Lung (tissue), 11 donors: ENCODE measurements around the gene SMIM45.

ENCODE experiments used
- ATAC-seq: fragments of 200-7000 bp; cut with Tn5 transposase; one replicate; pipeline ENCODE4 v1.9.1; 2020; ENCODE audit warnings: moderate number of reproducible peaks; ENCODE audit not compliant: insufficient read depth, low FRiP score
- DNase-seq, 3 donors: peaks; one replicate each; pipeline ENCODE4 v3.0.0-alpha.2; 2013 to 2017
- H3K27ac ChIP-seq, 2 donors: one replicate each; pipeline ENCODE4 v1.5.1; 2013; ENCODE audit warnings: mild to moderate bottlenecking in 2 of 2, moderate library complexity in 2 of 2, control low read depth in 1 of 2, inconsistent platforms in 1 of 2, low read depth in 1 of 2, low read length in 1 of 2
- H3K27me3 ChIP-seq, 3 donors: one replicate each; pipeline ENCODE4 v1.5.1; 2013; ENCODE audit warnings: low read length in 2 of 3; ENCODE audit not compliant: control insufficient read depth in 3 of 3, insufficient read depth in 3 of 3
- H3K36me3 ChIP-seq, 4 donors: one replicate each; pipeline ENCODE4 v1.5.1; 2013; ENCODE audit warnings: low read length in 4 of 4, mild to moderate bottlenecking in 1 of 4, moderate library complexity in 1 of 4; ENCODE audit not compliant: control insufficient read depth in 4 of 4, insufficient read depth in 4 of 4
- H3K4me1 ChIP-seq, 5 donors: one replicate each; pipeline ENCODE4 v1.5.1; 2013; ENCODE audit warnings: low read length in 5 of 5, mild to moderate bottlenecking in 2 of 5, moderate library complexity in 1 of 5; ENCODE audit not compliant: control insufficient read depth in 5 of 5, insufficient read depth in 5 of 5
- H3K4me3 ChIP-seq: one replicate; pipeline ENCODE4 v1.5.1; 2013; ENCODE audit warnings: mild to moderate bottlenecking, control low read depth, moderate library complexity
- H3K9ac ChIP-seq, 2 donors: one replicate each; pipeline ENCODE4 v1.5.1; 2013; ENCODE audit warnings: low read length in 2 of 2, control low read depth in 1 of 2; ENCODE audit not compliant: insufficient read depth in 1 of 2
- H3K9me3 ChIP-seq, 4 donors: one replicate each; pipeline ENCODE4 v1.5.1; 2013; ENCODE audit warnings: low read length in 3 of 4, mild to moderate bottlenecking in 1 of 4, moderate library complexity in 1 of 4; ENCODE audit not compliant: control insufficient read depth in 4 of 4, insufficient read depth in 3 of 4
- CTCF ChIP-seq: IDR thresholded peaks from 2 replicates; pipeline ENCODE4 v1.5.1; 2012; ENCODE audit warnings: mild to moderate bottlenecking; ENCODE audit errors: control extremely low read depth, extremely low read depth
- WGBS, 2 donors: extraction: QIAGEN DNeasy Blood & Tissue Kit; methylation state at CpG; one replicate each; pipeline ENCODE4 v1.1.7; 2013; 5-methylcytosine and 5-hydroxymethylcytosine counted together
- donor health status: control.
- donor health status: control.
- donor health status: Bipolar disorder and iron deficiency.
- donor health status: healthy.
- donor health status: DM: yes; HTN: yes; CAD: no.

SMIM45 gene

GRCh38 chr22:41925783-41926460 lies 26.0 kb upstream of the SMIM45 start:
- H3K4me1 ChIP-seq, result peaks cover 0 to 6% (median 0%) of the 10 kb centered on the region in 5 donors
- 4 to 5% methylated on average over 36 to 46 of the region's 48 CpGs for WGBS, 2 donors
- DNase-seq, result peak in 2 of 3 donors; percentile 37 to 61
- TF ChIP-seq CTCF, result peak; percentile 62
- no peak overlapping the region for H3K27ac ChIP-seq
- peak; percentile 71 for ATAC-seq
- H3K9ac ChIP-seq, result no peak overlapping the region
- H3K27me3 ChIP-seq, result peaks cover 5 to 27% (median 22%) of the 10 kb centered on the region in 3 donors
- peak overlapping the region; percentile 10 for H3K4me3 ChIP-seq
- H3K36me3 ChIP-seq, result no peaks in the 10 kb centered on the region
- H3K9me3 ChIP-seq, result no peaks in the 10 kb centered on the region

- DNase-seq (no peak), ATAC-seq (no peak)
- Histone ChIP-seq H3K4me3 (no peak overlapping the region), H3K4me1 (peaks cover 0 to 6% (median 0%) of the 10 kb centered on the region in 5 donors), H3K27me3 (peaks cover 5 to 26% (median 22%) of the 10 kb centered on the region in 3 donors), H3K36me3 (no peaks in the 10 kb centered on the region), H3K27ac (no peak overlapping the region), H3K9ac (no peak overlapping the region), H3K9me3 (no peaks in the 10 kb centered on the region)
- 77 to 85% methylated on average over 6 of the region's 6 CpGs for WGBS, 2 donors
- TF ChIP-seq CTCF, result no peak
Measured at GRCh38 chr22:41927813-41928212, 24.1 kb upstream of the SMIM45 start.

GRCh38 chr22:41928593-41929417 lies 23.1 kb upstream of the SMIM45 start:
- DNase-seq (no peak), ATAC-seq (no peak)
- TF ChIP-seq CTCF, result no peak
- Histone ChIP-seq H3K4me1 (peaks cover 0 to 6% (median 0%) of the 10 kb centered on the region in 5 donors), H3K27me3 (peaks cover 5 to 22% (median 20%) of the 10 kb centered on the region in 3 donors), H3K4me3 (no peak overlapping the region), H3K36me3 (no peaks in the 10 kb centered on the region), H3K27ac (no peak overlapping the region), H3K9ac (no peak overlapping the region), H3K9me3 (no peaks in the 10 kb centered on the region)
- 77 to 78% methylated on average over 14 of the region's 14 CpGs for WGBS, 2 donors
